SU-DHL-6 (cell line): ENCODE data around the gene VTI1A.

Source experiments
- H2AFZ ChIP-seq: fragments of 200-600 bp; sonication (generic); 2 replicates; pipeline ENCODE4 v1.6.1; 2014; ENCODE audit warnings: low read depth, mild to moderate bottlenecking, moderate library complexity, mixed read lengths, antibody characterized with exemption, low read length; ENCODE audit not compliant: severe bottlenecking
- H3F3A ChIP-seq: fragments of 200-600 bp; shearing (Covaris generic); 2 replicates; pipeline ENCODE4 v1.6.0; 2016; ENCODE audit warnings: antibody characterized with exemption, mild to moderate bottlenecking; ENCODE audit not compliant: insufficient read depth
- H3K27ac ChIP-seq: fragments of 200-600 bp; sonication (generic); 2 replicates; pipeline ENCODE4 v1.5.1; 2016; ENCODE audit warnings: low read depth, mild to moderate bottlenecking, low read length, moderate library complexity, mixed read lengths
- H3K27me3 ChIP-seq: fragments of 200-600 bp; sonication (generic), shearing (Covaris generic); 2 replicates; pipeline ENCODE4 v1.6.0; 2014; ENCODE audit warnings: mild to moderate bottlenecking, low read length
- H3K36me3 ChIP-seq: fragments of 200-600 bp; sonication (generic); 2 replicates; pipeline ENCODE4 v1.6.1; 2014; ENCODE audit warnings: mild to moderate bottlenecking, low read length, mixed read lengths
- H3K4me2 ChIP-seq: fragments of 300-600, 200-600 bp; shearing (Covaris generic), sonication (generic); 2 replicates; pipeline ENCODE4 v1.6.0; 2014; ENCODE audit warnings: low read length, low read depth, mild to moderate bottlenecking; ENCODE audit not compliant: poor library complexity, severe bottlenecking
- H3K4me3 ChIP-seq: fragments of 200-600 bp; sonication (generic); 2 replicates; pipeline ENCODE4 v1.5.1; 2014; ENCODE audit warnings: antibody characterized with exemption, low read length, mild to moderate bottlenecking, mixed read lengths; ENCODE audit not compliant: insufficient read depth, poor library complexity, severe bottlenecking
- H3K79me2 ChIP-seq: fragments of 200-600 bp; sonication (generic); 2 replicates; pipeline ENCODE4 v1.6.1; 2014; ENCODE audit warnings: mild to moderate bottlenecking, low read length, moderate library complexity; ENCODE audit not compliant: insufficient read depth
- H3K9ac ChIP-seq: fragments of 200-600 bp; sonication (generic); 2 replicates; pipeline ENCODE4 v1.7.0; 2014; ENCODE audit warnings: mild to moderate bottlenecking, low read length
- H3K9me2 ChIP-seq: fragments of 200-600 bp; sonication (generic); replicated peaks from 2 replicates; pipeline ENCODE4 v1.6.1; 2014; ENCODE audit warnings: low read length; ENCODE audit not compliant: insufficient read depth
- H3K9me3 ChIP-seq: fragments of 200-600 bp; sonication (generic); 2 replicates; pipeline ENCODE4 v1.6.1; 2014; ENCODE audit warnings: low read length, mixed read lengths; ENCODE audit not compliant: insufficient read depth
- H4K20me1 ChIP-seq: fragments of 200-600 bp; sonication (generic); 2 replicates; pipeline ENCODE4 v1.6.1; 2014; ENCODE audit warnings: low read depth, mild to moderate bottlenecking, antibody characterized with exemption, low read length, moderate library complexity, mixed read lengths
- CTCF ChIP-seq: fragments of 200-600 bp; sonication (generic); IDR thresholded peaks from one replicate; pipeline ENCODE4 v1.5.1; 2017; ENCODE audit warnings: antibody characterized with exemption, mild to moderate bottlenecking, low read length, moderate library complexity; ENCODE audit not compliant: insufficient read depth, poor library complexity, severe bottlenecking
- EZH2phosphoT487 ChIP-seq: fragments of 200-600 bp; sonication (generic), shearing (Covaris generic); conservative IDR thresholded peaks from 2 replicates; pipeline ENCODE4 v1.6.1; 2018; ENCODE audit warnings: mild to moderate bottlenecking, antibody characterized with exemption, low read length, moderate library complexity, mixed read lengths

VTI1A gene

GRCh38 chr10:112698818-112699164 is 251.8 kb downstream of the VTI1A start:
- no peak overlapping the region for H3K9ac ChIP-seq
- TF ChIP-seq CTCF, result no peak
- TF ChIP-seq EZH2phosphoT487, result no peak
- H3K4me2 ChIP-seq, result no peak overlapping the region
- H3K9me2 ChIP-seq, result no peaks in the 10 kb centered on the region
- no peaks in the 10 kb centered on the region for H3F3A ChIP-seq
- H4K20me1 ChIP-seq, result no peaks in the 10 kb centered on the region
- no peak overlapping the region for H3K4me3 ChIP-seq
- H2AFZ ChIP-seq, result no peak overlapping the region
- no peaks in the 10 kb centered on the region for H3K79me2 ChIP-seq
- H3K9me3 ChIP-seq, result no peaks in the 10 kb centered on the region
- H3K36me3 ChIP-seq, result no peaks in the 10 kb centered on the region
- H3K27me3 ChIP-seq, result no peaks in the 10 kb centered on the region
- no peak overlapping the region for H3K27ac ChIP-seq

- no peak overlapping the region for H2AFZ ChIP-seq
- H3K4me2 ChIP-seq, result no peak overlapping the region
- no peaks in the 10 kb centered on the region for H3K27me3 ChIP-seq
- no peaks in the 10 kb centered on the region for H4K20me1 ChIP-seq
- no peaks in the 10 kb centered on the region for H3F3A ChIP-seq
- H3K4me3 ChIP-seq, result no peak overlapping the region
- no peak overlapping the region for H3K9ac ChIP-seq
- TF ChIP-seq CTCF (no peak), EZH2phosphoT487 (no peak)
- no peaks in the 10 kb centered on the region for H3K9me2 ChIP-seq
- no peaks in the 10 kb centered on the region for H3K79me2 ChIP-seq
- no peaks in the 10 kb centered on the region for H3K9me3 ChIP-seq
- H3K36me3 ChIP-seq, result no peaks in the 10 kb centered on the region
- no peak overlapping the region for H3K27ac ChIP-seq
These were observed 253.2 kb downstream of the VTI1A start for GRCh38 chr10:112700215-112700671.

- H3K9ac ChIP-seq, result no peak overlapping the region
- no peak overlapping the region for H3K4me3 ChIP-seq
- TF ChIP-seq CTCF, result no peak
- no peak for TF ChIP-seq EZH2phosphoT487
- H3K9me2 ChIP-seq, result no peaks in the 10 kb centered on the region
- H3F3A ChIP-seq, result no peaks in the 10 kb centered on the region
- no peaks in the 10 kb centered on the region for H3K79me2 ChIP-seq
- H3K36me3 ChIP-seq, result no peaks in the 10 kb centered on the region
- H4K20me1 ChIP-seq, result no peaks in the 10 kb centered on the region
- no peak overlapping the region for H3K27ac ChIP-seq
- no peak overlapping the region for H3K4me2 ChIP-seq
- no peaks in the 10 kb centered on the region for H3K27me3 ChIP-seq
- no peaks in the 10 kb centered on the region for H3K9me3 ChIP-seq
- H2AFZ ChIP-seq, result no peak overlapping the region
These were observed 254.3 kb downstream of the VTI1A start for GRCh38 chr10:112701211-112701877.
